K562 (cell line): ENCODE data around the gene JADE2. TPM values are rescaled to one million over a fixed set of nuclear protein-coding genes. Genes with fewer than 3 reads are reported as not detected.
A peak's percentile ranks its signal among the peaks of the same experiment; 100 is the strongest.

Experiments
- CC2D1A ChIP-seq: fragments of 450-650 bp; IDR thresholded peaks from 2 replicates; pipeline ENCODE4 v1.6.1; 2017; ENCODE audit warnings: mild to moderate bottlenecking
- MGA ChIP-seq: fragments of 450-650 bp; IDR thresholded peaks from 2 replicates; pipeline ENCODE4 v1.6.1; 2016; ENCODE audit warnings: mild to moderate bottlenecking, moderate library complexity
- MYC ChIP-seq, 2 experiments: fragments of 250-450 bp in 1 of 2; sonication (Bioruptor Pico) in 1 of 2; IDR thresholded peaks; 2 replicates each; pipeline versions ENCODE4 v1.5.1 to v1.6.1; 2012 to 2021; ENCODE audit warnings: low read depth in 2 of 2, borderline replicate concordance in 1 of 2, improper control_type of control experiment in 1 of 2, low read length in 1 of 2, mild to moderate bottlenecking in 1 of 2, moderate library complexity in 1 of 2
- PTBP1 ChIP-seq: fragments of 200-400 bp; formaldehyde crosslinking; IDR thresholded peaks from 2 replicates; pipeline ENCODE4 v1.6.1; 2017; ENCODE audit warnings: low read depth, low read length
- REST ChIP-seq, 2 experiments: fragments of 450-650 bp; formaldehyde crosslinking in 1 of 2; IDR thresholded peaks; 2 replicates each; pipeline versions ENCODE4 v1.4.0 to v1.6.1; 2014 to 2020; ENCODE audit warnings: mild to moderate bottlenecking in 2 of 2, borderline replicate concordance in 1 of 2, low read depth in 1 of 2
- polyA plus RNA-seq, 8 experiments: library from polyadenylated mRNA; depleted of rRNA in 4 of 8; stranded (reverse) in 5 of 8; unstranded in 3 of 8; fragments of >200 nt; fragmentation: Nextera tagmentation in 2 of 8; fragmentation: Illumina TruSeq in 1 of 8; extraction: Ambion mirVana in 2 of 8; extraction: Trizol in 1 of 8; gene quantifications; 2 replicates each; pipeline versions ENCODE4 v1.2.1 to v1.2.3, GENCODE V29; 2011 to 2014; ENCODE audit warnings: inconsistent platforms in 1 of 8, missing spikeins in 1 of 8
- total RNA-seq, 7 experiments: library from RNA; depleted of rRNA in 6 of 7; stranded (reverse); fragments of >200 nt in 6 of 7; fragmentation: Illumina TruSeq in 2 of 7; extraction: Trizol in 2 of 7; gene quantifications; 2 replicates each; pipeline versions ENCODE4 v1.2.1 to v1.2.3, GENCODE V29; 2011 to 2021; ENCODE audit warnings: low replicate concordance in 1 of 7

The JADE2 gene
- total and polyA plus RNA-seq, 9 of the 15 experiments (the other 6 are each of a cell fraction or from before 2014, with no cell fraction given): 0.50 to 23.3 (median 9.1) TPM

GRCh38 chr5:134577796-134578577, 52.5 kb downstream of the JADE2 start (continued):
- TF ChIP-seq MGA: no peak
- TF ChIP-seq PTBP1: no peak
- no peak for TF ChIP-seq MYC (IDR thresholded peaks at IDR 0.05; ENCODE audit: low read depth, low read length)
- TF ChIP-seq MYC (CRISPR knock-in tag; IDR thresholded peaks at IDR 0.05; ENCODE audit: borderline replicate concordance, low read depth): no peak
- peak; percentile 90 for TF ChIP-seq REST (IDR thresholded peaks at IDR 0.05; ENCODE audit: borderline replicate concordance)
- no peak for TF ChIP-seq REST (CRISPR knock-in tag; IDR thresholded peaks at IDR 0.05; ENCODE audit: low read depth)
- TF ChIP-seq CC2D1A: peak; percentile 66; the same call in 1 of the 2 replicates
